ENCODE measurements around the gene EFCAB5.
"Not testable (repeated sequence)": the region's sequence is repeated elsewhere in the genome, so short reads cannot be mapped to it uniquely, and the experiment has no call there.

Gene EFCAB5

GRCh38 chr17:29941334-29941733 lies at the start of gene EFCAB5:
Gene EFCAB5, plus strand, starts transcription at chr17:29941634. Its CDS starts 163 bp downstream, at chr17:29941797.
- no peak for TF ChIP-seq Cebpa-rat (IDR thresholded peaks at IDR 0.05)

DNA sequence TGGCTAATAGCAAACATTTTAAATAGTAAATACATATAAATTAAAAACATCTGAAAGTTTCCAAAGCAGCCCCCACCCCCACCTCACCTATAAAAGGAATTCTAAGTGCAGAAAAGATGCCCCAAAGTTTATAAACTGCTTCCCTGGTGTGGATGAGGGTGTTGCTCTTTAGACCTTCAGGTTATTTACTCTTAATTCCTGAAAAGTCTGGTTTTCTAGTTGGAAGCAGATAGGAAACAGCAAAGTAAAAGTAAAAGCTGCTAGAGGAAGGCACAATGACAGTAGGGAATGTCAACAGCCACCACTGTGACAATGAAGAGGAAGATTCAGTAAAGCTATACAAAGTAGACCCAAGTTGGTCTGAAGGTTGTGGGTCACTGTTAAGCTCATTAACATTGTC lies 49.2 kb upstream of the EFCAB5 start:
- peaks cover 55% of the 10 kb centered on the region for H4K20me1 ChIP-seq
- H3K36me3 ChIP-seq: peaks cover 50% of the 10 kb centered on the region
- H3K9me3 ChIP-seq: peaks cover 52% of the 10 kb centered on the region
- H3K27ac ChIP-seq: no peak overlapping the region; the same call in 1 of the 2 replicates
- no peak overlapping the region for H3K4me2 ChIP-seq
- no peak overlapping the region for H3K4me3 ChIP-seq
- peaks cover 8% of the 10 kb centered on the region; the same call in 1 of the 2 replicates for H3K4me1 ChIP-seq
- TF ChIP-seq Cebpa-rat (IDR thresholded peaks at IDR 0.05): no peak
- no peak overlapping the region for H3K9ac ChIP-seq
- H3K27me3 ChIP-seq: no peaks in the 10 kb centered on the region

More at GRCh38 chr17:29941334-29941733, at the start of gene EFCAB5:
- H3K27me3 ChIP-seq: no peaks in the 10 kb centered on the region
- H3K36me3 ChIP-seq: peaks cover 12% of the 10 kb centered on the region
- H3K27ac ChIP-seq: no peak within 1 kb of the TSS
- no peaks in the 10 kb centered on the region for H3K4me1 ChIP-seq
- H3K9ac ChIP-seq: no peak within 1 kb of the TSS
- no peaks in the 10 kb centered on the region for H3K9me3 ChIP-seq
- H4K20me1 ChIP-seq: no peaks in the 10 kb centered on the region
- H3K4me3 ChIP-seq: no peak within 1 kb of the TSS
- no peak within 1 kb of the TSS for H3K4me2 ChIP-seq

GRCh38 chr17:29897136-29897535 lies 44.3 kb upstream of the EFCAB5 start:
- not testable (repeated sequence) for H3K4me3 ChIP-seq, H3K9ac ChIP-seq, H3K27me3 ChIP-seq, H3K27ac ChIP-seq, H3K4me2 ChIP-seq, H3K4me1 ChIP-seq
- H3K9me3 ChIP-seq: peaks cover 32% of the 10 kb centered on the region
- H4K20me1 ChIP-seq: peaks cover 27% of the 10 kb centered on the region
- H3K36me3 ChIP-seq: peaks cover 14% of the 10 kb centered on the region; the same call in 1 of the 2 replicates

- no peak overlapping the region for H3K27ac ChIP-seq
- H3K9me3 ChIP-seq: peaks cover 75% of the 10 kb centered on the region
- H3K36me3 ChIP-seq: peaks cover 34% of the 10 kb centered on the region
- no peak overlapping the region for H3K4me3 ChIP-seq
- H4K20me1 ChIP-seq: peaks cover 22% of the 10 kb centered on the region; the same call in 1 of the 2 replicates
- no peaks in the 10 kb centered on the region for H3K27me3 ChIP-seq
- H3K4me2 ChIP-seq: no peak overlapping the region
- no peaks in the 10 kb centered on the region for H3K4me1 ChIP-seq
- no peak overlapping the region for H3K9ac ChIP-seq
- TF ChIP-seq Cebpa-rat (IDR thresholded peaks at IDR 0.05): no peak
Measured at GRCh38 chr17:29903471-29903870, 38.0 kb upstream of the EFCAB5 start.

- peaks cover 82% of the 10 kb centered on the region for H3K9me3 ChIP-seq
- peaks cover 49% of the 10 kb centered on the region for H3K36me3 ChIP-seq
Measured at GRCh38 chr17:29905086-29905878, 36.2 kb upstream of the EFCAB5 start.

DNA sequence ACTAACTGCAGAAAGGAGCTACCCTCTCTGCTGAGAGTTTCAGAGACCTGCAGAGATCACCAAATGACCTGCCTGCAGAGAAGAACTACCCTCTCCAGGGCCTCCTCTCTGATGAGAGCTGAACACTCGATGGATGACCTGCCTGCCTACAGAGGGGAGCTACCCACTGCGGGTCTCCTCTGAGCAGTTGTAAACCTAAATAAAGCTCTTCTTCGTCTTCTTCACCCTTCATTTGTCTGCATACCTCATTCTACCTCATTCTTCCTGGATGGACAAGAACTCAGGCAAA lies 35.6 kb upstream of the EFCAB5 start:
- no peak overlapping the region for H3K4me2 ChIP-seq
- no peak for TF ChIP-seq Cebpa-rat (IDR thresholded peaks at IDR 0.05)
- H3K4me3 ChIP-seq: no peak overlapping the region
- H3K4me1 ChIP-seq: no peaks in the 10 kb centered on the region
- peaks cover 79% of the 10 kb centered on the region for H3K9me3 ChIP-seq
- H3K36me3 ChIP-seq: peaks cover 49% of the 10 kb centered on the region
- H3K9ac ChIP-seq: no peak overlapping the region
- peaks cover 30% of the 10 kb centered on the region; the same call in 1 of the 2 replicates for H4K20me1 ChIP-seq
- no peak overlapping the region for H3K27ac ChIP-seq
- H3K27me3 ChIP-seq: no peaks in the 10 kb centered on the region

More at GRCh38 chr17:29905086-29905878, 36.2 kb upstream of the EFCAB5 start:
- TF ChIP-seq Cebpa-rat (IDR thresholded peaks at IDR 0.05): no peak
- Histone ChIP-seq H3K4me1 (no peaks in the 10 kb centered on the region), H3K9ac (no peak overlapping the region), H3K4me3 (peak overlapping the region; percentile 6; the same call in 1 of the 2 replicates), H3K4me2 (no peak overlapping the region), H3K27ac (no peak overlapping the region), H4K20me1 (peaks cover 28% of the 10 kb centered on the region; the same call in 1 of the 2 replicates), H3K27me3 (no peaks in the 10 kb centered on the region)

DNA sequence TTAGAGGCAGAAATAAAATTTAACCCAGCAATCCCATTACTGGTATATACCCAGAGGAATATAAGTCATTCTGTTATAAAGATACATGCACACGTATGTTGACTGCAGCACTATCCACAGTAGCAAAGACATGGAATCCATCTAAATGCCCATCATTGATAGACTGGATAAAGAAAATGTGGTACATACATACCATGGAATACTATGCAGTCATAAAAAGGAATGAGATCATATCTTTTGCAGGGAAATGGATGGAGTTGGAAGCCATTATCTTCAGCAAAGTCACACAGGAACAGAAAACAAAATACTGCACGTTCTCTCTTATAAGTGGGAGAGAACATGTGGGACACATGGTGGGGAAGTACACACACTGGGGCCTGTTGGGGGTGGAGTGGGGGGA lies 34.5 kb upstream of the EFCAB5 start:
- H3K4me3 ChIP-seq: no peak overlapping the region
- no peak overlapping the region for H3K27ac ChIP-seq
- H3K4me1 ChIP-seq: no peaks in the 10 kb centered on the region
- H4K20me1 ChIP-seq: peaks cover 40% of the 10 kb centered on the region; the same call in 1 of the 2 replicates
- H3K27me3 ChIP-seq: no peaks in the 10 kb centered on the region
- H3K9ac ChIP-seq: no peak overlapping the region
- no peak overlapping the region for H3K4me2 ChIP-seq
- peaks cover 69% of the 10 kb centered on the region for H3K9me3 ChIP-seq
- no peak for TF ChIP-seq Cebpa-rat (IDR thresholded peaks at IDR 0.05)
- peaks cover 50% of the 10 kb centered on the region for H3K36me3 ChIP-seq

GRCh38 chr17:29909236-29910003 lies 32.0 kb upstream of the EFCAB5 start:
- H3K4me3 ChIP-seq: no peak overlapping the region
- H3K9me3 ChIP-seq: peaks cover 48% of the 10 kb centered on the region
- no peaks in the 10 kb centered on the region for H3K4me1 ChIP-seq
- TF ChIP-seq Cebpa-rat (IDR thresholded peaks at IDR 0.05): no peak
- peaks cover 49% of the 10 kb centered on the region; the same call in 1 of the 2 replicates for H4K20me1 ChIP-seq
- no peak overlapping the region for H3K27ac ChIP-seq
- peaks cover 68% of the 10 kb centered on the region for H3K36me3 ChIP-seq
- no peak overlapping the region for H3K4me2 ChIP-seq
- H3K9ac ChIP-seq: no peak overlapping the region
- H3K27me3 ChIP-seq: no peaks in the 10 kb centered on the region

DNA sequence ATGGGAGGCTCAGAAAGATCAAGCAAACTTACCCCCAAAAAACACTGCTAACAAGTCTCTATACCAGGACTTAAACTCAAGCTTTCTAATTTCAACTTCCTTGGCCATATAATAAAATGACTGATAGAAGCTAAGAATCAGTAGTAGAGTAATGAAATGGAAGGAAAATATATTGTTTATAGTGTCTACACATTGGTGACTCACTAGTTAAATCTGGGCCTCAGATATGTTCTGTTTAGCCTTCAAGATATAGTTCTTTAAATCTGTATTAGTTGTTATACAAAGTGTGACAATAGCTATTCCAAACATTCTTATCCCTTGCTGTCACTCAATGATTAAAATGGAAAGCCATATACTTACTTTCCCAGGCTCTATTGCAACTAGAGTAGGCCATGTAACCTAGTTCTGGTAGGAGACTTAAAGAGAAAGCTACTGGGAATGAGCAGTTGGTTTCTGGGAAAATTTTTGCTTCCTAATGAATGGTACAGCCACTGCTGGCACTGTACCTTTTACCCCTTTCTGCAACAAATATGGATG lies 29.7 kb upstream of the EFCAB5 start:
- no peak overlapping the region for H3K27ac ChIP-seq
- peaks cover 51% of the 10 kb centered on the region for H3K36me3 ChIP-seq
- peaks cover 56% of the 10 kb centered on the region; the same call in 1 of the 2 replicates for H4K20me1 ChIP-seq
- no peaks in the 10 kb centered on the region for H3K27me3 ChIP-seq
- no peaks in the 10 kb centered on the region for H3K4me1 ChIP-seq
- peaks cover 25% of the 10 kb centered on the region for H3K9me3 ChIP-seq
- TF ChIP-seq Cebpa-rat (IDR thresholded peaks at IDR 0.05): no peak
- no peak overlapping the region for H3K9ac ChIP-seq
- no peak overlapping the region for H3K4me2 ChIP-seq
- no peak overlapping the region for H3K4me3 ChIP-seq
